DOHH2 (cell line): Measurements from ENCODE around the gene BTBD16.

ENCODE experiments used
- H3F3A ChIP-seq: fragments of 200-600 bp; sonication (generic), shearing (Covaris generic); 2 replicates; pipeline ENCODE4 v1.6.0; 2016; ENCODE audit warnings: antibody characterized with exemption, mild to moderate bottlenecking; ENCODE audit not compliant: control insufficient read depth, insufficient read depth
- H3K27ac ChIP-seq: fragments of 200-600 bp; sonication (generic); 2 replicates; pipeline ENCODE4 v1.5.1; 2014; ENCODE audit warnings: low read depth, mild to moderate bottlenecking, low read length, moderate library complexity
- H3K27me3 ChIP-seq: fragments of 200-600 bp; sonication (generic); 2 replicates; pipeline ENCODE4 v1.6.1; 2014; ENCODE audit warnings: mild to moderate bottlenecking, low read length, mixed read lengths; ENCODE audit not compliant: control insufficient read depth
- H3K36me3 ChIP-seq: fragments of 200-600 bp; sonication (generic); 2 replicates; pipeline ENCODE4 v1.6.1; 2014; ENCODE audit warnings: mild to moderate bottlenecking, low read length, moderate library complexity, mixed read lengths; ENCODE audit not compliant: control insufficient read depth
- H3K4me1 ChIP-seq: fragments of 200-600 bp; sonication (generic); 2 replicates; pipeline ENCODE4 v1.6.1; 2014; ENCODE audit warnings: mild to moderate bottlenecking, low read length, mixed read lengths; ENCODE audit not compliant: control insufficient read depth
- H3K4me2 ChIP-seq: fragments of 200-600 bp; sonication (generic); 2 replicates; pipeline ENCODE4 v1.6.0; 2014; ENCODE audit warnings: mild to moderate bottlenecking, low read length, moderate library complexity
- H3K4me3 ChIP-seq: fragments of 200-600 bp; sonication (generic); 2 replicates; pipeline ENCODE4 v1.5.1; 2014; ENCODE audit warnings: mild to moderate bottlenecking, low read length, mixed read lengths
- H3K79me2 ChIP-seq: fragments of 200-600 bp; sonication (generic); 2 replicates; pipeline ENCODE4 v1.6.1; 2014; ENCODE audit warnings: mild to moderate bottlenecking, low read length, mixed read lengths; ENCODE audit not compliant: control insufficient read depth
- H3K9me2 ChIP-seq: fragments of 200-600 bp; sonication (generic); replicated peaks from 2 replicates; pipeline ENCODE4 v1.6.1; 2014; ENCODE audit warnings: mild to moderate bottlenecking, low read length, mixed read lengths; ENCODE audit not compliant: control insufficient read depth
- H3K9me3 ChIP-seq: fragments of 200-600 bp; sonication (generic); 2 replicates; pipeline ENCODE4 v1.6.1; 2014; ENCODE audit warnings: antibody characterized with exemption, low read length, mixed read lengths; ENCODE audit not compliant: control insufficient read depth, insufficient read depth
- H4K20me1 ChIP-seq: fragments of 200-600 bp; sonication (generic); 2 replicates; pipeline ENCODE4 v1.6.0; 2014; ENCODE audit warnings: low read depth, mild to moderate bottlenecking, antibody characterized with exemption, low read length, moderate library complexity; ENCODE audit not compliant: control insufficient read depth, insufficient read depth
- CTCF ChIP-seq: fragments of 200-600 bp; sonication (generic); IDR thresholded peaks from one replicate; pipeline ENCODE4 v1.5.1; 2014; ENCODE audit warnings: antibody characterized with exemption, mild to moderate bottlenecking, low read depth, low read length; ENCODE audit not compliant: poor library complexity, severe bottlenecking
- EZH2phosphoT487 ChIP-seq: fragments of 200-600 bp; sonication (generic); IDR thresholded peaks from 2 replicates; pipeline ENCODE4 v1.6.1; 2017; ENCODE audit warnings: borderline replicate concordance, mild to moderate bottlenecking, antibody characterized with exemption, low read length, moderate library complexity, mixed read lengths

Gene BTBD16

DNA sequence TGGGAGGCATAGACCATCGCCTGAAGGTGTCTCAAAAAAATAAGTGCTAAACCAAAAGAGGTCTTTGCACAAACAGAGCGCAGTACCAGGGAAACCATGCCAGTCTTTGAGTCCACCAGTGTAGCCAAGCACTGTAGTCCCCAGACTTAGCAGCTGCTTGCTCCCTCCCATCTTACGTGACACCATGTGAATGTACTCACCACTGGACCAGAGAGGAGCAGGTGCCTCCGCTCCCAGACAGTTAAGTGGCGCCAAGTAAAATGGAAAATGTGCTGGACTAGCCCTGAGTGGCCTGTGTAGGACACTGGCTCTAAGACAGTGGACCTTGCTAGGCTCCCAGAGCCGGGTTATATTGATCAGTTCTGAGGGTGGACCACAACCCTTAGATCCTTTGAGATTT is 55.7 kb downstream of the BTBD16 start:
- Histone ChIP-seq H3K9me3 (no peaks in the 10 kb centered on the region), H3K4me3 (no peak overlapping the region), H3F3A (no peaks in the 10 kb centered on the region), H3K27ac (no peak overlapping the region), H3K27me3 (peaks cover 9% of the 10 kb centered on the region; the same call in 1 of the 2 replicates), H3K36me3 (no peaks in the 10 kb centered on the region), H4K20me1 (no peaks in the 10 kb centered on the region), H3K4me2 (no peak overlapping the region), H3K79me2 (no peaks in the 10 kb centered on the region), H3K4me1 (peaks cover 9% of the 10 kb centered on the region), H3K9me2 (no peaks in the 10 kb centered on the region)
- TF ChIP-seq CTCF (no peak), EZH2phosphoT487 (no peak)

- no peaks in the 10 kb centered on the region for H4K20me1 ChIP-seq
- no peak overlapping the region for H3K4me2 ChIP-seq
- H3F3A ChIP-seq, result no peaks in the 10 kb centered on the region
- H3K9me3 ChIP-seq, result no peaks in the 10 kb centered on the region
- no peaks in the 10 kb centered on the region for H3K9me2 ChIP-seq
- no peak overlapping the region for H3K27ac ChIP-seq
- peaks cover 15% of the 10 kb centered on the region for H3K27me3 ChIP-seq
- H3K4me1 ChIP-seq, result peaks cover 9% of the 10 kb centered on the region
- no peaks in the 10 kb centered on the region for H3K79me2 ChIP-seq
- no peak overlapping the region for H3K4me3 ChIP-seq
- H3K36me3 ChIP-seq, result no peaks in the 10 kb centered on the region
- TF ChIP-seq EZH2phosphoT487, result no peak
- no peak for TF ChIP-seq CTCF
These were observed 56.4 kb downstream of the BTBD16 start for GRCh38 chr10:122327237-122328206.

DNA sequence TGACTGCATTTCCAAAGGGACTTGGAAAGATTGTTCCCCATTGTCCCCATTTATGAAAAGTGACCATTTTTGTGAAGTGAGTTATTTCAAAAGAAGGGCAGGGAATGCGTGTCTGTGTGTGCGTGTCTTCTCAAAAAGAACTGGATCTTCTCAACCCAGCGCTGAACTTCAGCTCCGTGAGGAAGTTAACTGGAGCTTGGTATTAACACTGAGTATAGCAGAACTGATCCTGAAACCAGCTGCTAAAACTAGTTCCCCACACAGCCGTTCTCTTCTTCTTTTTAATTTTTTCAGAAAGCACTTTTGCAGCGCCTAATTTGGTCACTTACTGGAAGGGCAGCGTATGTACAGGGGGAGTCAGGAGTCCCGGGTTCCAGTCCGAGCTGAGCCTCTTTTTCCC is 57.6 kb downstream of the BTBD16 start:
- no peaks in the 10 kb centered on the region for H3F3A ChIP-seq
- TF ChIP-seq CTCF (no peak), EZH2phosphoT487 (no peak)
- H3K9me2 ChIP-seq, result no peaks in the 10 kb centered on the region; the same call in 1 of the 2 replicates
- H3K4me1 ChIP-seq, result peaks cover 9% of the 10 kb centered on the region
- peaks cover 25% of the 10 kb centered on the region for H3K27me3 ChIP-seq
- no peak overlapping the region for H3K27ac ChIP-seq
- H3K79me2 ChIP-seq, result no peaks in the 10 kb centered on the region
- no peaks in the 10 kb centered on the region for H3K36me3 ChIP-seq
- no peak overlapping the region for H3K4me2 ChIP-seq
- H4K20me1 ChIP-seq, result no peaks in the 10 kb centered on the region
- no peaks in the 10 kb centered on the region for H3K9me3 ChIP-seq
- H3K4me3 ChIP-seq, result no peak overlapping the region
